ENCODE measurements around the gene CAPN10.

- TF ChIP-seq ZFX (IDR thresholded peaks at IDR 0.05): no peak
- no peak for TF ChIP-seq CTCF (conservative IDR thresholded peaks at IDR 0.05)
These were observed 49.5 kb downstream of the CAPN10 start for GRCh38 chr2:240635998-240636547.

Data from C4-2B (cell line).